ENCODE measurements around the gene PTPN23. TPM values are rescaled to one million over a fixed set of nuclear protein-coding genes. Genes with fewer than 3 reads are reported as not detected.

Gene PTPN23
- total and polyA plus RNA-seq, 10 of the 15 experiments (the other 5 are each of a cell fraction or from before 2014, with no cell fraction given), result 0.44 to 28.6 (median 4.4) TPM

- ChIA-PET POLR2A (interaction anchor here (0.7 to 1.6 kb wide), 2 partner anchors 68 to 400 kb away, joined by 3 to 5 read pairs; partner anchors contain the start of gene NBEAL2), CTCF (interaction anchor here (1.1 kb wide), 1 partner anchor 470 kb away, joined by 3 read pairs; no protein-coding TSS in a partner anchor), RAD21 (ENCODE audit: unreplicated experiment) (interaction anchor here (0.6 to 1.1 kb wide), 2 partner anchors 26 to 33 kb away, joined by 4 read pairs; no protein-coding TSS in a partner anchor), SMC1A (ENCODE audit: uncharacterized antibody, unreplicated experiment) (interaction anchor here (0.6 to 1.3 kb wide), 2 partner anchors 14 to 17 kb away, joined by 3 to 5 read pairs; no protein-coding TSS in a partner anchor)
- peak overlapping the region; percentile 74 for H3K4me3 ChIP-seq
- WGBS (ENCODE audit: insufficient coverage, insufficient replicate concordance, low lambda C conversion rate, missing lambda C conversion rate), result 90% methylated on average over 19 of the region's 19 CpGs
- TF ChIP-seq IKZF1 (conservative IDR thresholded peaks at IDR 0.05) (no peak), PBX3 (IDR thresholded peaks at IDR 0.05; ENCODE audit: insufficient replicate concordance, low read depth, low read length) (no peak)
- TF ChIP-seq, protein P1, sequence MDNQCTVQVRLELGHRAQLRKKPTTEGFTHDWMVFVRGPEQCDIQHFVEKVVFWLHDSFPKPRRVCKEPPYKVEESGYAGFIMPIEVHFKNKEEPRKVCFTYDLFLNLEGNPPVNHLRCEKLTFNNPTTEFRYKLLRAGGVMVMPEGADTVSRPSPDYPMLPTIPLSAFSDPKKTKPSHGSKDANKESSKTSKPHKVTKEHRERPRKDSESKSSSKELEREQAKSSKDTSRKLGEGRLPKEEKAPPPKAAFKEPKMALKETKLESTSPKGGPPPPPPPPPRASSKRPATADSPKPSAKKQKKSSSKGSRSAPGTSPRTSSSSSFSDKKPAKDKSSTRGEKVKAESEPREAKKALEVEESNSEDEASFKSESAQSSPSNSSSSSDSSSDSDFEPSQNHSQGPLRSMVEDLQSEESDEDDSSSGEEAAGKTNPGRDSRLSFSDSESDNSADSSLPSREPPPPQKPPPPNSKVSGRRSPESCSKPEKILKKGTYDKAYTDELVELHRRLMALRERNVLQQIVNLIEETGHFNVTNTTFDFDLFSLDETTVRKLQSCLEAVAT (IDR thresholded peaks at IDR 0.05), result peak; percentile 69; the same call in 1 of the 2 replicates
- in situ Hi-C loops (cut with MboI), result loop anchor here (10.0 kb wide), 1 partner anchor 665 kb away; the partner anchor contains the start of gene PRSS50
- H2AFZ ChIP-seq (ENCODE audit: control insufficient read depth, low read depth, low read length), result no peak overlapping the region
- BruUV-seq (replicated peaks), result no TSS peak
- H3K36me3 ChIP-seq (ENCODE audit: control insufficient read depth in 2 of 2, insufficient read depth in 2 of 2, low read length in 1 of 2), result no peaks in the 10 kb centered on the region
- DNase-seq (ENCODE audit: low read depth, low spot score), result no peak
- H3K4me1 ChIP-seq (ENCODE audit: control insufficient read depth, insufficient read depth, low read length), result peaks cover 18% of the 10 kb centered on the region
- H3K9ac ChIP-seq (ENCODE audit: control insufficient read depth, insufficient read depth, low read length), result peak overlapping the region; percentile 93
- H4K20me1 ChIP-seq (ENCODE audit: control insufficient read depth, insufficient read depth), result no peaks in the 10 kb centered on the region
- no peaks in the 10 kb centered on the region for H3K9me3 ChIP-seq (replicated peaks; ENCODE audit: control insufficient read depth, insufficient read depth, low read length)
- no peaks in the 10 kb centered on the region for H3K27me3 ChIP-seq (replicated peaks in 1 of 2; ENCODE audit: control insufficient read depth in 2 of 2, insufficient read depth in 2 of 2, low read length in 1 of 2)
- intact Hi-C loops (cut with micrococcal nuclease; ENCODE audit: unreplicated experiment), result loop anchor here (10.0 kb wide), 1 partner anchor 95 kb away; the partner anchor contains the start of genes KIF9 and KLHL18
- H3K4me2 ChIP-seq (ENCODE audit: control insufficient read depth, insufficient read depth), result peak overlapping the region; percentile 88
- peaks cover 40% of the 10 kb centered on the region for H3K79me2 ChIP-seq (ENCODE audit: control insufficient read depth, insufficient read depth, low read length)
- no peak for ATAC-seq
- FAIRE-seq, result no peak
- H3K27ac ChIP-seq (ENCODE audit: control insufficient read depth, insufficient read depth), result peak overlapping the region; percentile 91; the same call in 1 of the 2 replicates
Measured at GRCh38 chr3:47379411-47379899, 1.4 kb upstream of the PTPN23 start.
